ENCODE results near the gene DNAJC17. TPM values are rescaled to one million over a fixed set of nuclear protein-coding genes. Genes with fewer than 3 reads are reported as not detected.

The DNAJC17 gene
- total RNA-seq, 1 experiment from 2014 or later, result 36.1 TPM

DNA sequence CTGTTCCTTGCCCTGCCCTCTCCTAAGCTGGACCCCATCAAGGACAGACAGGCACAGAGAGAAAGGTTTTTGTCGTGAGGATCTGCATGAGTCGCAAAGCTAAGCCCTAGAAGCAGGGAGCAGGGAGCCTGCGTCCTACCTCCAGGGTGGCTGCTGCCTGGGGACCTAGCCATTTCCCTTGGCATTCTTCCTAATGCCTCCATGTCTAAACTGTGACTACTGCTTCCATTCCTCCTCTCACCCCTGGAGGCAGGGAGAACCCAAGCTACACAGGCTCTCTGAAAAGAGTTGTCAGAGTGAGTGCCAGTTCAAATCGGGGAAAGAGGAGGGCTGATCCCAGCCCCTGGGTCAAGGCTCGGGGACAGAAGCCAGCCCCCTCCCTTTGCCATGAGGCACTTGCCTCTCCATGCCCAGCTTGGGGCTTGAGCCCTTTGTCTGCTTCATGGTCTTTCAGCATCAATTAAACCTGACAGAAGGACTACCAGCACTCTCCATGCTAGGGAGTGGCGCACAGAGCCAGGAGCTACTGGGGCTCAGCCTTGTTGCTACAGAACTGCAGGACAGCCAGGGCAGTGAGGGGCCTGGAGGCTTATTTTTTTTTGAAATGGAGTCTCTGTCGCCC, 41.0 kb downstream of the DNAJC17 start:
- H3K9ac ChIP-seq (ENCODE audit: low read length), result no peak overlapping the region
- no peak overlapping the region for H2AFZ ChIP-seq (ENCODE audit: low read depth, low read length, poor library complexity, severe bottlenecking)
- no peaks in the 10 kb centered on the region for H4K20me1 ChIP-seq (ENCODE audit: insufficient read depth)
- ATAC-seq (no peak), DNase-seq (ENCODE audit: low read depth, low spot score) (no peak)
- no peaks in the 10 kb centered on the region for H3K9me2 ChIP-seq (ENCODE audit: insufficient read depth)
- RAD21 ChIA-PET (ENCODE audit: low non-redundant PET in 1 of 2, low total read pairs in 2 of 2, uncharacterized antibody in 2 of 2, unreplicated experiment in 2 of 2), result no interaction called here
- TF ChIP-seq, protein P1, sequence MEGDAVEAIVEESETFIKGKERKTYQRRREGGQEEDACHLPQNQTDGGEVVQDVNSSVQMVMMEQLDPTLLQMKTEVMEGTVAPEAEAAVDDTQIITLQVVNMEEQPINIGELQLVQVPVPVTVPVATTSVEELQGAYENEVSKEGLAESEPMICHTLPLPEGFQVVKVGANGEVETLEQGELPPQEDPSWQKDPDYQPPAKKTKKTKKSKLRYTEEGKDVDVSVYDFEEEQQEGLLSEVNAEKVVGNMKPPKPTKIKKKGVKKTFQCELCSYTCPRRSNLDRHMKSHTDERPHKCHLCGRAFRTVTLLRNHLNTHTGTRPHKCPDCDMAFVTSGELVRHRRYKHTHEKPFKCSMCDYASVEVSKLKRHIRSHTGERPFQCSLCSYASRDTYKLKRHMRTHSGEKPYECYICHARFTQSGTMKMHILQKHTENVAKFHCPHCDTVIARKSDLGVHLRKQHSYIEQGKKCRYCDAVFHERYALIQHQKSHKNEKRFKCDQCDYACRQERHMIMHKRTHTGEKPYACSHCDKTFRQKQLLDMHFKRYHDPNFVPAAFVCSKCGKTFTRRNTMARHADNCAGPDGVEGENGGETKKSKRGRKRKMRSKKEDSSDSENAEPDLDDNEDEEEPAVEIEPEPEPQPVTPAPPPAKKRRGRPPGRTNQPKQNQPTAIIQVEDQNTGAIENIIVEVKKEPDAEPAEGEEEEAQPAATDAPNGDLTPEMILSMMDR (IDR thresholded peaks at IDR 0.05 in 2 of 3, conservative IDR thresholded peaks at IDR 0.05 in 1 of 3; ENCODE audit: borderline replicate concordance in 1 of 3, insufficient read depth in 1 of 3, low read depth in 2 of 3, low read length in 2 of 3), result no peak
- TF ChIP-seq TCF7L2 (IDR thresholded peaks at IDR 0.05; ENCODE audit: borderline replicate concordance, extremely low read depth, insufficient read depth, insufficient read length), result no peak
- H3K4me3 ChIP-seq (replicated peaks in 1 of 2; ENCODE audit: low read depth in 1 of 2, low read length in 2 of 2), result no peak overlapping the region
- POLR2A ChIA-PET, result no interaction called here
- BruUV-seq (replicated peaks), result no TSS peak
- H3K4me2 ChIP-seq (ENCODE audit: low read length), result no peak overlapping the region
- H3K79me2 ChIP-seq (ENCODE audit: insufficient read depth, low read length), result no peaks in the 10 kb centered on the region
- no peaks in the 10 kb centered on the region for H3K27me3 ChIP-seq (ENCODE audit: insufficient read depth, low read length)
- H3K9me3 ChIP-seq (ENCODE audit: control insufficient read depth in 1 of 2, insufficient read depth in 1 of 2, low read depth in 1 of 2, low read length in 2 of 2), result no peaks in the 10 kb centered on the region
- peaks cover 32 to 74% of the 10 kb centered on the region in 2 experiments for H3K4me1 ChIP-seq (ENCODE audit: control insufficient read depth in 1 of 2, insufficient read depth in 2 of 2, low read length in 2 of 2)
- intact Hi-C loops (cut with micrococcal nuclease), result no loop called here
- H3K27ac ChIP-seq (ENCODE audit: low read depth, low read length), result no peak overlapping the region
- H3K36me3 ChIP-seq (ENCODE audit: control insufficient read depth in 1 of 2, insufficient read depth in 2 of 2, low read length in 2 of 2), result no peaks in the 10 kb centered on the region; a peak in 1 of 4 replicates
- CTCF ChIA-PET, result interaction anchor here (1.7 kb wide), 1 partner anchor 128 kb away, joined by 4 read pairs; the partner anchor contains the start of gene VPS18

DNA sequence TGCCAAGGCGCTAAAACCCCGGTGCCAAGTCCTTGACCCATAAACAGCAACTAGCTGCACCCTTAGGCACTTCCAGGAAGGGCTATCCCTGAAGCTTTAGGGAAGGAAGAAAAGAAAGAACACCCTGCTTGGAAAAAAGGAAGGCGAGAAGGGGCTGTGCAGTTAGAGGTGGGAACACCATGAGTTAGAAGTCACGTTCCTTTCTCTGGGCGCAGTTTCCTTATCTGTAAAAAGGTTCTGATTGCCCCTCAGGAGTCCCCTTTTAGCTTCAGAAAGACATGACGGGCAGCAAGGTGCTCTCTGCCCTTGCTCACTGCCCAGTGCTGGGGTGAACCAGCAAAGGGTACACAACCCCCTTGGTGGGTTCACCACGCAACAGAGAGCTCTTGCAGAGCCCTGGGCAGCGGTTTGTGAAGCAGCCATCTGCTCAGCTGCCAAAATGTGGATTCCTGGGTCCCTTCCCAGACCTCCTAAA, 42.6 kb downstream of the DNAJC17 start:
- H2AFZ ChIP-seq (ENCODE audit: low read depth, low read length, poor library complexity, severe bottlenecking), result no peak overlapping the region
- RAD21 ChIA-PET (ENCODE audit: low non-redundant PET in 1 of 2, low total read pairs in 2 of 2, uncharacterized antibody in 2 of 2, unreplicated experiment in 2 of 2), result no interaction called here
- intact Hi-C loops (cut with micrococcal nuclease), result no loop called here
- H3K27ac ChIP-seq (ENCODE audit: low read depth, low read length), result no peak overlapping the region; the same call in 1 of the 2 replicates
- BruUV-seq (replicated peaks), result no TSS peak
- H3K79me2 ChIP-seq (ENCODE audit: insufficient read depth, low read length), result no peaks in the 10 kb centered on the region
- POLR2A ChIA-PET, result no interaction called here
- no peak overlapping the region for H3K4me3 ChIP-seq (replicated peaks in 1 of 2; ENCODE audit: low read depth in 1 of 2, low read length in 2 of 2)
- no peaks in the 10 kb centered on the region for H3K9me3 ChIP-seq (ENCODE audit: control insufficient read depth in 1 of 2, insufficient read depth in 1 of 2, low read depth in 1 of 2, low read length in 2 of 2)
- CTCF ChIA-PET, result no interaction called here
- no peaks in the 10 kb centered on the region for H3K27me3 ChIP-seq (ENCODE audit: insufficient read depth, low read length)
- no peaks in the 10 kb centered on the region for H3K9me2 ChIP-seq (ENCODE audit: insufficient read depth)
- peak overlapping the region; percentile 81 for H3K4me2 ChIP-seq (ENCODE audit: low read length)
- H3K4me1 ChIP-seq (ENCODE audit: control insufficient read depth in 1 of 2, insufficient read depth in 2 of 2, low read length in 2 of 2), result peaks cover 29 to 62% of the 10 kb centered on the region in 2 experiments
- TF ChIP-seq ELF1 (IDR thresholded peaks at IDR 0.05; ENCODE audit: borderline replicate concordance, low read depth) (no peak), TCF7L2 (IDR thresholded peaks at IDR 0.05; ENCODE audit: borderline replicate concordance, extremely low read depth, insufficient read depth, insufficient read length) (no peak), CEBPB (IDR thresholded peaks at IDR 0.05; ENCODE audit: low read depth) (no peak), SIN3A (IDR thresholded peaks at IDR 0.05; ENCODE audit: low read depth) (no peak), POLR2A (IDR thresholded peaks at IDR 0.05; ENCODE audit: borderline replicate concordance, extremely low read depth, insufficient read depth, insufficient read length) (no peak), FOSL1 (IDR thresholded peaks at IDR 0.05; ENCODE audit: low read depth) (no peak)
- TF ChIP-seq, protein P2, sequence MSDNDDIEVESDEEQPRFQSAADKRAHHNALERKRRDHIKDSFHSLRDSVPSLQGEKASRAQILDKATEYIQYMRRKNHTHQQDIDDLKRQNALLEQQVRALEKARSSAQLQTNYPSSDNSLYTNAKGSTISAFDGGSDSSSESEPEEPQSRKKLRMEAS (IDR thresholded peaks at IDR 0.05), result no peak
- TF ChIP-seq, protein P3, sequence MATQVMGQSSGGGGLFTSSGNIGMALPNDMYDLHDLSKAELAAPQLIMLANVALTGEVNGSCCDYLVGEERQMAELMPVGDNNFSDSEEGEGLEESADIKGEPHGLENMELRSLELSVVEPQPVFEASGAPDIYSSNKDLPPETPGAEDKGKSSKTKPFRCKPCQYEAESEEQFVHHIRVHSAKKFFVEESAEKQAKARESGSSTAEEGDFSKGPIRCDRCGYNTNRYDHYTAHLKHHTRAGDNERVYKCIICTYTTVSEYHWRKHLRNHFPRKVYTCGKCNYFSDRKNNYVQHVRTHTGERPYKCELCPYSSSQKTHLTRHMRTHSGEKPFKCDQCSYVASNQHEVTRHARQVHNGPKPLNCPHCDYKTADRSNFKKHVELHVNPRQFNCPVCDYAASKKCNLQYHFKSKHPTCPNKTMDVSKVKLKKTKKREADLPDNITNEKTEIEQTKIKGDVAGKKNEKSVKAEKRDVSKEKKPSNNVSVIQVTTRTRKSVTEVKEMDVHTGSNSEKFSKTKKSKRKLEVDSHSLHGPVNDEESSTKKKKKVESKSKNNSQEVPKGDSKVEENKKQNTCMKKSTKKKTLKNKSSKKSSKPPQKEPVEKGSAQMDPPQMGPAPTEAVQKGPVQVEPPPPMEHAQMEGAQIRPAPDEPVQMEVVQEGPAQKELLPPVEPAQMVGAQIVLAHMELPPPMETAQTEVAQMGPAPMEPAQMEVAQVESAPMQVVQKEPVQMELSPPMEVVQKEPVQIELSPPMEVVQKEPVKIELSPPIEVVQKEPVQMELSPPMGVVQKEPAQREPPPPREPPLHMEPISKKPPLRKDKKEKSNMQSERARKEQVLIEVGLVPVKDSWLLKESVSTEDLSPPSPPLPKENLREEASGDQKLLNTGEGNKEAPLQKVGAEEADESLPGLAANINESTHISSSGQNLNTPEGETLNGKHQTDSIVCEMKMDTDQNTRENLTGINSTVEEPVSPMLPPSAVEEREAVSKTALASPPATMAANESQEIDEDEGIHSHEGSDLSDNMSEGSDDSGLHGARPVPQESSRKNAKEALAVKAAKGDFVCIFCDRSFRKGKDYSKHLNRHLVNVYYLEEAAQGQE (IDR thresholded peaks at IDR 0.05; ENCODE audit: low read depth), result no peak
- TF ChIP-seq, protein P1 (IDR thresholded peaks at IDR 0.05 in 2 of 3, conservative IDR thresholded peaks at IDR 0.05 in 1 of 3; ENCODE audit: borderline replicate concordance in 1 of 3, insufficient read depth in 1 of 3, low read depth in 2 of 3, low read length in 2 of 3), result no peak
- no peaks in the 10 kb centered on the region for H4K20me1 ChIP-seq (ENCODE audit: insufficient read depth)
- DNase-seq (ENCODE audit: low read depth, low spot score) (no peak), ATAC-seq (no peak)
- H3K36me3 ChIP-seq (ENCODE audit: control insufficient read depth in 1 of 2, insufficient read depth in 2 of 2, low read length in 2 of 2), result no peaks in the 10 kb centered on the region
- H3K9ac ChIP-seq (ENCODE audit: low read length), result no peak overlapping the region

Measured in HCT116 (cell line).